ENCODE results near the gene GRIN2A. TPM values are rescaled to one million over a fixed set of nuclear protein-coding genes. Genes with fewer than 3 reads are reported as not detected.

Gene GRIN2A
- total and polyA plus RNA-seq, 2 of the 13 experiments (the other 11 are each of a cell fraction or from before 2014, with no cell fraction given) = not detected

DNA sequence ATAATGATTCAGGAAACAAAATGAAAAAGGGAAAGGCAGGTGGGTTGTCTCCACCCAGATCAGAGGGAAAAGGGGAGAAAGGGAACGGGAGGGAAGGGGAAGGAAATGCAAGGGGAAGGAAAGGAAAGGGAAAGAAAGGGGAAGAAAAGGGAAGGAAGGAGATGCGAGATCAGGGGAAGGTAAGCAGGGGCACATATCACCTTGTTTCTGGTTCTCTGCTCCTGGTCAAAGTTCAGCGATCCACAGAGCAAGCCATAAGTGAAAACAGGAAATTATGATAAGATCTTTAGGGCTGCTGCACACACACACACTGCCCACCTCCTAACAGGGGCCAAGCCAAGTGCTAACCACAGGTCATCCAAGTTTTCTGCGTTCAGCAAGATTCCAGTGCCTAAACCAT, 37.5 kb upstream of the GRIN2A start (continued):
- TF ChIP-seq, protein P1, sequence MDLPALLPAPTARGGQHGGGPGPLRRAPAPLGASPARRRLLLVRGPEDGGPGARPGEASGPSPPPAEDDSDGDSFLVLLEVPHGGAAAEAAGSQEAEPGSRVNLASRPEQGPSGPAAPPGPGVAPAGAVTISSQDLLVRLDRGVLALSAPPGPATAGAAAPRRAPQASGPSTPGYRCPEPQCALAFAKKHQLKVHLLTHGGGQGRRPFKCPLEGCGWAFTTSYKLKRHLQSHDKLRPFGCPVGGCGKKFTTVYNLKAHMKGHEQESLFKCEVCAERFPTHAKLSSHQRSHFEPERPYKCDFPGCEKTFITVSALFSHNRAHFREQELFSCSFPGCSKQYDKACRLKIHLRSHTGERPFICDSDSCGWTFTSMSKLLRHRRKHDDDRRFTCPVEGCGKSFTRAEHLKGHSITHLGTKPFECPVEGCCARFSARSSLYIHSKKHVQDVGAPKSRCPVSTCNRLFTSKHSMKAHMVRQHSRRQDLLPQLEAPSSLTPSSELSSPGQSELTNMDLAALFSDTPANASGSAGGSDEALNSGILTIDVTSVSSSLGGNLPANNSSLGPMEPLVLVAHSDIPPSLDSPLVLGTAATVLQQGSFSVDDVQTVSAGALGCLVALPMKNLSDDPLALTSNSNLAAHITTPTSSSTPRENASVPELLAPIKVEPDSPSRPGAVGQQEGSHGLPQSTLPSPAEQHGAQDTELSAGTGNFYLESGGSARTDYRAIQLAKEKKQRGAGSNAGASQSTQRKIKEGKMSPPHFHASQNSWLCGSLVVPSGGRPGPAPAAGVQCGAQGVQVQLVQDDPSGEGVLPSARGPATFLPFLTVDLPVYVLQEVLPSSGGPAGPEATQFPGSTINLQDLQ (CRISPR knock-in tag; IDR thresholded peaks at IDR 0.05) = no peak
- TF ChIP-seq HHEX (CRISPR knock-in tag; IDR thresholded peaks at IDR 0.05) = no peak
- peak; percentile 61; the same call in 1 of the 2 replicates for TF ChIP-seq TARDBP (CRISPR knock-in tag; IDR thresholded peaks at IDR 0.05)
- no peak for TF ChIP-seq RARG (CRISPR knock-in tag; IDR thresholded peaks at IDR 0.05; ENCODE audit: low read depth)
- no peak for TF ChIP-seq GABPA (IDR thresholded peaks at IDR 0.05; ENCODE audit: low read depth, low read length)
- peak; percentile 57 for TF ChIP-seq GABPA (CRISPR knock-in tag; IDR thresholded peaks at IDR 0.05; ENCODE audit: low read depth)
- TF ChIP-seq, protein P2, sequence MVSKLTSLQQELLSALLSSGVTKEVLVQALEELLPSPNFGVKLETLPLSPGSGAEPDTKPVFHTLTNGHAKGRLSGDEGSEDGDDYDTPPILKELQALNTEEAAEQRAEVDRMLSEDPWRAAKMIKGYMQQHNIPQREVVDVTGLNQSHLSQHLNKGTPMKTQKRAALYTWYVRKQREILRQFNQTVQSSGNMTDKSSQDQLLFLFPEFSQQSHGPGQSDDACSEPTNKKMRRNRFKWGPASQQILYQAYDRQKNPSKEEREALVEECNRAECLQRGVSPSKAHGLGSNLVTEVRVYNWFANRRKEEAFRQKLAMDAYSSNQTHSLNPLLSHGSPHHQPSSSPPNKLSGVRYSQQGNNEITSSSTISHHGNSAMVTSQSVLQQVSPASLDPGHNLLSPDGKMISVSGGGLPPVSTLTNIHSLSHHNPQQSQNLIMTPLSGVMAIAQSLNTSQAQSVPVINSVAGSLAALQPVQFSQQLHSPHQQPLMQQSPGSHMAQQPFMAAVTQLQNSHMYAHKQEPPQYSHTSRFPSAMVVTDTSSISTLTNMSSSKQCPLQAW (CRISPR knock-in tag; IDR thresholded peaks at IDR 0.05) = peak; percentile 42; the same call in 1 of the 2 replicates
- TF ChIP-seq, protein P3, sequence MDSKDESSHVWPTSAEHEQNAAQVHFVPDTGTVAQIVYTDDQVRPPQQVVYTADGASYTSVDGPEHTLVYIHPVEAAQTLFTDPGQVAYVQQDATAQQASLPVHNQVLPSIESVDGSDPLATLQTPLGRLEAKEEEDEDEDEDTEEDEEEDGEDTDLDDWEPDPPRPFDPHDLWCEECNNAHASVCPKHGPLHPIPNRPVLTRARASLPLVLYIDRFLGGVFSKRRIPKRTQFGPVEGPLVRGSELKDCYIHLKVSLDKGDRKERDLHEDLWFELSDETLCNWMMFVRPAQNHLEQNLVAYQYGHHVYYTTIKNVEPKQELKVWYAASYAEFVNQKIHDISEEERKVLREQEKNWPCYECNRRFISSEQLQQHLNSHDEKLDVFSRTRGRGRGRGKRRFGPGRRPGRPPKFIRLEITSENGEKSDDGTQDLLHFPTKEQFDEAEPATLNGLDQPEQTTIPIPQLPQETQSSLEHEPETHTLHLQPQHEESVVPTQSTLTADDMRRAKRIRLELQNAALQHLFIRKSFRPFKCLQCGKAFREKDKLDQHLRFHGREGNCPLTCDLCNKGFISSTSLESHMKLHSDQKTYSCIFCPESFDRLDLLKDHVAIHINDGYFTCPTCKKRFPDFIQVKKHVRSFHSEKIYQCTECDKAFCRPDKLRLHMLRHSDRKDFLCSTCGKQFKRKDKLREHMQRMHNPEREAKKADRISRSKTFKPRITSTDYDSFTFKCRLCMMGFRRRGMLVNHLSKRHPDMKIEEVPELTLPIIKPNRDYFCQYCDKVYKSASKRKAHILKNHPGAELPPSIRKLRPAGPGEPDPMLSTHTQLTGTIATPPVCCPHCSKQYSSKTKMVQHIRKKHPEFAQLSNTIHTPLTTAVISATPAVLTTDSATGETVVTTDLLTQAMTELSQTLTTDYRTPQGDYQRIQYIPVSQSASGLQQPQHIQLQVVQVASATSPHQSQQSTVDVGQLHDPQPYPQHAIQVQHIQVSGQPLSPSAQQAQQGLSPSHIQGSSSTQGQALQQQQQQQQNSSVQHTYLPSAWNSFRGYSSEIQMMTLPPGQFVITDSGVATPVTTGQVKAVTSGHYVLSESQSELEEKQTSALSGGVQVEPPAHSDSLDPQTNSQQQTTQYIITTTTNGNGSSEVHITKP (CRISPR knock-in tag; IDR thresholded peaks at IDR 0.05; ENCODE audit: low read depth) = 0 out of 2 replicates have a peak, but pooled peaks have one; percentile 17
- 0 out of 2 replicates have a peak, but pooled peaks have one; percentile 17 for TF ChIP-seq ELF4 (CRISPR knock-in tag; IDR thresholded peaks at IDR 0.05; ENCODE audit: borderline replicate concordance)

Measured in HepG2 (cell line).